ENCODE results near the gene PAF1.

PAF1 gene

DNA sequence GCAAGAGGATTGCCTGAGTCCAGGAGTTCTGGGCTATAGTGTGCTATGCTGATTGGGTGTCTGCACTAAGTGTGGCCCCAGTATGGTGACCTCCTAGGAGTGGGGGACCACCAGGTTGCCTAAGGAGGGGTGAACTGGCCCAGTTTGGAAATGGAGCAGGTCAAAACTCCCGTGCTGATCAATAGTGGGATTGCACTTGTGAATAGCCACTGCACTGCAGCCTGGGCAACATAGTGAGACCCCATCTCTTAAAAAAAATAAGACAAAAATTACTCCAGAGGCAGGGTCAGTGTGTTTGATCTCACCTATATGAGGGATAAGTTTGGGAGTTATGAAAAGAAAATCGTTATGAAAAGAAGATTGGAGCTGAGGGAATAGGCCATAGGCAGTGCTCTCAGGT, 21.7 kb downstream of the PAF1 start:
- Histone ChIP-seq H3K4me1 (ENCODE audit: insufficient read depth, low read length) (no peaks in the 10 kb centered on the region), H2AFZ (ENCODE audit: low read depth, low read length) (no peak overlapping the region), H3K79me2 (ENCODE audit: insufficient read depth, low read length) (no peaks in the 10 kb centered on the region), H3K27ac (ENCODE audit: low read length) (no peak overlapping the region), H3K9ac (ENCODE audit: low read depth, low read length) (no peak overlapping the region), H3K36me3 (ENCODE audit: insufficient read depth, low read length) (peaks cover 78% of the 10 kb centered on the region), H3K4me3 (ENCODE audit: low read depth in 1 of 2, low read length in 2 of 2) (no peak overlapping the region), H4K20me1 (ENCODE audit: insufficient read depth, low read length) (no peaks in the 10 kb centered on the region; the same call in 1 of the 2 replicates), H3K9me3 (ENCODE audit: insufficient read depth, low read length, severe bottlenecking) (no peaks in the 10 kb centered on the region), H3K27me3 (ENCODE audit: insufficient read depth, low read length, poor library complexity) (no peaks in the 10 kb centered on the region), H3K4me2 (ENCODE audit: insufficient read depth, low read length) (no peak overlapping the region)
- ATAC-seq (ENCODE audit: insufficient read depth, low read depth), result no peak
- TF ChIP-seq, protein P1, sequence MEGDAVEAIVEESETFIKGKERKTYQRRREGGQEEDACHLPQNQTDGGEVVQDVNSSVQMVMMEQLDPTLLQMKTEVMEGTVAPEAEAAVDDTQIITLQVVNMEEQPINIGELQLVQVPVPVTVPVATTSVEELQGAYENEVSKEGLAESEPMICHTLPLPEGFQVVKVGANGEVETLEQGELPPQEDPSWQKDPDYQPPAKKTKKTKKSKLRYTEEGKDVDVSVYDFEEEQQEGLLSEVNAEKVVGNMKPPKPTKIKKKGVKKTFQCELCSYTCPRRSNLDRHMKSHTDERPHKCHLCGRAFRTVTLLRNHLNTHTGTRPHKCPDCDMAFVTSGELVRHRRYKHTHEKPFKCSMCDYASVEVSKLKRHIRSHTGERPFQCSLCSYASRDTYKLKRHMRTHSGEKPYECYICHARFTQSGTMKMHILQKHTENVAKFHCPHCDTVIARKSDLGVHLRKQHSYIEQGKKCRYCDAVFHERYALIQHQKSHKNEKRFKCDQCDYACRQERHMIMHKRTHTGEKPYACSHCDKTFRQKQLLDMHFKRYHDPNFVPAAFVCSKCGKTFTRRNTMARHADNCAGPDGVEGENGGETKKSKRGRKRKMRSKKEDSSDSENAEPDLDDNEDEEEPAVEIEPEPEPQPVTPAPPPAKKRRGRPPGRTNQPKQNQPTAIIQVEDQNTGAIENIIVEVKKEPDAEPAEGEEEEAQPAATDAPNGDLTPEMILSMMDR (IDR thresholded peaks at IDR 0.05; ENCODE audit: borderline replicate concordance, extremely low read depth, low read length, poor library complexity, severe bottlenecking), result no peak
- TF ChIP-seq EZH2 (IDR thresholded peaks at IDR 0.05; ENCODE audit: borderline replicate concordance, low read depth, low read length, severe bottlenecking), result no peak
- no peak for DNase-seq

DNA sequence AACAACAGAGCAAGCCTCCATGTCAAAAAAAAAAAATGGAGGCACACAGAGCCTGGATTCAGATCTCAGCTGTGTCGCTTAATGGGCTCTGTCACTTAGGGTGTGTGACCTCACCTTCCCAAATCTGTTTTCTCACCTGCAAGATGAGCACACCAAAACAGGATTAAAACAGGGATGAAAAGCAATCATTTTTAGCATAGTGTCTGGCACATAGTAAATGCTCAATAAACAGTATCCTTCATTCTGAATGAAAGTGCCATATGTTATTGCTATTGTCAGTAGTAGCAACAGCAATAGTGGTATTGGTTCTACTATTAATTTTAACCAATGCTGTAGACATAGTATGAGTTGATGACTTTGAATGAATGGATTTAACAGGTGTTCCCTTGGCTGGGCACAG, 25.4 kb downstream of the PAF1 start:
- no peak overlapping the region for H3K4me3 ChIP-seq (ENCODE audit: low read depth in 1 of 2, low read length in 2 of 2)
- H3K36me3 ChIP-seq (ENCODE audit: insufficient read depth, low read length), result peaks cover 79% of the 10 kb centered on the region
- no peak overlapping the region for H2AFZ ChIP-seq (ENCODE audit: low read depth, low read length)
- no peaks in the 10 kb centered on the region for H3K4me1 ChIP-seq (ENCODE audit: insufficient read depth, low read length)
- no peaks in the 10 kb centered on the region for H3K9me3 ChIP-seq (ENCODE audit: insufficient read depth, low read length, severe bottlenecking)
- peaks cover 3% of the 10 kb centered on the region; the same call in 1 of the 2 replicates for H4K20me1 ChIP-seq (ENCODE audit: insufficient read depth, low read length)
- no peak overlapping the region for H3K4me2 ChIP-seq (ENCODE audit: insufficient read depth, low read length)
- no peak overlapping the region for H3K9ac ChIP-seq (ENCODE audit: low read depth, low read length)
- DNase-seq (no peak), ATAC-seq (ENCODE audit: insufficient read depth, low read depth) (no peak)
- no peak overlapping the region for H3K27ac ChIP-seq (ENCODE audit: low read length)
- no peak for TF ChIP-seq EZH2 (IDR thresholded peaks at IDR 0.05; ENCODE audit: borderline replicate concordance, low read depth, low read length, severe bottlenecking)
- TF ChIP-seq, protein P1 (IDR thresholded peaks at IDR 0.05; ENCODE audit: borderline replicate concordance, extremely low read depth, low read length, poor library complexity, severe bottlenecking), result no peak
- H3K79me2 ChIP-seq (ENCODE audit: insufficient read depth, low read length), result no peaks in the 10 kb centered on the region
- no peaks in the 10 kb centered on the region for H3K27me3 ChIP-seq (ENCODE audit: insufficient read depth, low read length, poor library complexity)

DNA sequence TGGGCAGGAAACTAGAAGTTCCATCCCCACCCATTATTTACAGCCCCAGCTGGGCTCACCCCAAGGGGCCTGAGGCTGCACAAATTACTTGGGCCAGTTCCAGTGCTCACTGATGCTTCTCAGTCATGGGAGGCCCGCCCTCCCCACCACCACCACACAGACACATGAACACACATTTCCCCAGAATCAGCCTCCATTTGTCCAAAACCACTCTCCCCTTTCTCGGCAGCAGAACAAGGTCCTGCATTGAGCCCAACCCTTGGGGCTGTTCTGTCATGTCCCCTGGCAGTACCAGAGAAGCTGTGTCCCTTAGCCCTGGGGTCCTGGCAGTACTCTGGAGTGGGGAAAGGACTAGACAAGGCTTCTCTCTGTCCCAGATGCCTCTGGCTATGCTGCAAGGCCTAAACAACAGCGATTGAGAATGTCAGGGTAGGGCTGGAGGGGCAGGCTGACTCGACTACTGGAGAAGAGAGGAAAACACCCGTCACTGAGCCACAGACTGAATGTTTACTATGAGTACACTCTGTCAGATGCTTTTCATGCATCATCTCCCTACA, 26.9 kb downstream of the PAF1 start:
- Histone ChIP-seq H3K4me3 (ENCODE audit: low read depth in 1 of 2, low read length in 2 of 2) (no peak overlapping the region), H3K79me2 (ENCODE audit: insufficient read depth, low read length) (no peaks in the 10 kb centered on the region), H3K27ac (ENCODE audit: low read length) (no peak overlapping the region), H3K4me1 (ENCODE audit: insufficient read depth, low read length) (no peaks in the 10 kb centered on the region), H4K20me1 (ENCODE audit: insufficient read depth, low read length) (peaks cover 3% of the 10 kb centered on the region; the same call in 1 of the 2 replicates), H3K36me3 (ENCODE audit: insufficient read depth, low read length) (peaks cover 77% of the 10 kb centered on the region), H2AFZ (ENCODE audit: low read depth, low read length) (no peak overlapping the region), H3K27me3 (ENCODE audit: insufficient read depth, low read length, poor library complexity) (no peaks in the 10 kb centered on the region), H3K9ac (ENCODE audit: low read depth, low read length) (no peak overlapping the region), H3K4me2 (ENCODE audit: insufficient read depth, low read length) (no peak overlapping the region), H3K9me3 (ENCODE audit: insufficient read depth, low read length, severe bottlenecking) (no peaks in the 10 kb centered on the region)
- DNase-seq, result no peak
- TF ChIP-seq, protein P1 (IDR thresholded peaks at IDR 0.05; ENCODE audit: borderline replicate concordance, extremely low read depth, low read length, poor library complexity, severe bottlenecking), result no peak
- TF ChIP-seq EZH2 (IDR thresholded peaks at IDR 0.05; ENCODE audit: borderline replicate concordance, low read depth, low read length, severe bottlenecking), result no peak
- no peak for ATAC-seq (ENCODE audit: insufficient read depth, low read depth)

Measured in DND-41 (cell line).